Ovary (tissue), 3 donors: ENCODE data around the gene STARD7.
"Not testable (repeated sequence)": the region's sequence is repeated elsewhere in the genome, so short reads cannot be mapped to it uniquely, and the experiment has no call there.

ENCODE experiments used
- CTCF ChIP-seq, 3 donors: fragments of 450-650 bp in 2 of 3; fragments of 200-600 bp in 1 of 3; IDR thresholded peaks; one replicate each; pipeline versions ENCODE4 v1.5.1 to v1.8.0; 2016 to 2022; ENCODE audit warnings: antibody characterized with exemption in 3 of 3, mild to moderate bottlenecking in 1 of 3
- EP300 ChIP-seq: sonication (generic); formaldehyde crosslinking; IDR thresholded peaks from one replicate; pipeline ENCODE4 v1.6.1; 2017; ENCODE audit warnings: antibody characterized with exemption
- donor health status: DM: no; HTN: no; CAD: no.

- not testable (repeated sequence) for TF ChIP-seq EP300; CTCF (IDR thresholded peaks at IDR 0.05)
Measured at GRCh38 chr2:96160366-96160765, 48.3 kb downstream of the STARD7 start.
